MM.1S (cell line): Measurements from ENCODE around the gene PHF3.

Experiments used
- EZH2 ChIP-seq: fragments of 300-600 bp; sonication (generic); optimal IDR thresholded peaks from 2 replicates; pipeline ENCODE3; 2017; ENCODE audit warnings: low read depth, mild to moderate bottlenecking, antibody characterized with exemption, low read length, mixed read lengths
- EZH2phosphoT487 ChIP-seq: fragments of 300-600 bp; sonication (generic); IDR thresholded peaks from 2 replicates; pipeline ENCODE4 v1.6.1; 2018; ENCODE audit warnings: antibody characterized with exemption, low read length
- TF ChIP-seq, protein P1 (sequence below): fragments of 300-600 bp; sonication (generic); IDR thresholded peaks from 2 replicates; pipeline ENCODE4 v1.5.1; 2016; ENCODE audit warnings: antibody characterized with exemption, low read length, mixed read lengths

- TF ChIP-seq EZH2phosphoT487 = no peak
- TF ChIP-seq, protein P1, sequence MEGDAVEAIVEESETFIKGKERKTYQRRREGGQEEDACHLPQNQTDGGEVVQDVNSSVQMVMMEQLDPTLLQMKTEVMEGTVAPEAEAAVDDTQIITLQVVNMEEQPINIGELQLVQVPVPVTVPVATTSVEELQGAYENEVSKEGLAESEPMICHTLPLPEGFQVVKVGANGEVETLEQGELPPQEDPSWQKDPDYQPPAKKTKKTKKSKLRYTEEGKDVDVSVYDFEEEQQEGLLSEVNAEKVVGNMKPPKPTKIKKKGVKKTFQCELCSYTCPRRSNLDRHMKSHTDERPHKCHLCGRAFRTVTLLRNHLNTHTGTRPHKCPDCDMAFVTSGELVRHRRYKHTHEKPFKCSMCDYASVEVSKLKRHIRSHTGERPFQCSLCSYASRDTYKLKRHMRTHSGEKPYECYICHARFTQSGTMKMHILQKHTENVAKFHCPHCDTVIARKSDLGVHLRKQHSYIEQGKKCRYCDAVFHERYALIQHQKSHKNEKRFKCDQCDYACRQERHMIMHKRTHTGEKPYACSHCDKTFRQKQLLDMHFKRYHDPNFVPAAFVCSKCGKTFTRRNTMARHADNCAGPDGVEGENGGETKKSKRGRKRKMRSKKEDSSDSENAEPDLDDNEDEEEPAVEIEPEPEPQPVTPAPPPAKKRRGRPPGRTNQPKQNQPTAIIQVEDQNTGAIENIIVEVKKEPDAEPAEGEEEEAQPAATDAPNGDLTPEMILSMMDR = no peak; the same call in 1 of the 2 replicates
- TF ChIP-seq EZH2 = no peak
Observed at GRCh38 chr6:63689421-63689820, 53.8 kb downstream of the PHF3 start.
